ENCODE results near the gene LRR1.

LRR1 gene

GRCh38 chr14:49622022-49622607 lies 23.4 kb downstream of the LRR1 start:
- Histone ChIP-seq H3K27me3 (ENCODE audit: insufficient read depth, poor library complexity, severe bottlenecking) (no peaks in the 10 kb centered on the region), H3K27ac (replicated peaks) (peak overlapping the region; percentile 96), H3K4me3 (replicated peaks; ENCODE audit: insufficient read depth, low read length) (peak overlapping the region; percentile 80)
- DNase-seq (ENCODE audit: low read depth in 1 of 2, low spot score in 1 of 2), result no peak
- TF ChIP-seq POLR2AphosphoS5 (IDR thresholded peaks at IDR 0.05; ENCODE audit: low read depth) (no peak), SPI1 (IDR thresholded peaks at IDR 0.05; ENCODE audit: borderline replicate concordance, low read depth) (no peak), GABPA (IDR thresholded peaks at IDR 0.05; ENCODE audit: low read depth) (no peak), CTCF (IDR thresholded peaks at IDR 0.05; ENCODE audit: insufficient read depth, low read length) (no peak), REST (IDR thresholded peaks at IDR 0.05; ENCODE audit: insufficient replicate concordance, low read depth) (no peak)

- Histone ChIP-seq H3K27me3 (ENCODE audit: insufficient read depth, poor library complexity, severe bottlenecking) (no peaks in the 10 kb centered on the region), H3K4me3 (replicated peaks; ENCODE audit: insufficient read depth, low read length) (peak overlapping the region; percentile 80), H3K27ac (replicated peaks) (no peak overlapping the region)
- no peak for DNase-seq (ENCODE audit: low read depth in 1 of 2, low spot score in 1 of 2)
- TF ChIP-seq GABPA (IDR thresholded peaks at IDR 0.05; ENCODE audit: low read depth) (no peak), CTCF (IDR thresholded peaks at IDR 0.05; ENCODE audit: insufficient read depth, low read length) (no peak), POLR2AphosphoS5 (IDR thresholded peaks at IDR 0.05; ENCODE audit: low read depth) (no peak), SPI1 (IDR thresholded peaks at IDR 0.05; ENCODE audit: borderline replicate concordance, low read depth) (no peak), REST (IDR thresholded peaks at IDR 0.05; ENCODE audit: insufficient replicate concordance, low read depth) (no peak)
These were observed 24.6 kb downstream of the LRR1 start for GRCh38 chr14:49623387-49623786.

GRCh38 chr14:49623941-49624839 lies 25.4 kb downstream of the LRR1 start:
- TF ChIP-seq GABPA (IDR thresholded peaks at IDR 0.05; ENCODE audit: low read depth), result no peak
- TF ChIP-seq CTCF (IDR thresholded peaks at IDR 0.05; ENCODE audit: insufficient read depth, low read length), result no peak
- TF ChIP-seq POLR2AphosphoS5 (IDR thresholded peaks at IDR 0.05; ENCODE audit: low read depth), result no peak
- no peak for DNase-seq (ENCODE audit: low read depth in 1 of 2, low spot score in 1 of 2)
- no peaks in the 10 kb centered on the region for H3K27me3 ChIP-seq (ENCODE audit: insufficient read depth, poor library complexity, severe bottlenecking)
- no peak overlapping the region for H3K27ac ChIP-seq (replicated peaks)
- peak overlapping the region; percentile 80 for H3K4me3 ChIP-seq (replicated peaks; ENCODE audit: insufficient read depth, low read length)

All from HL-60 (cell line).